GM18868 (cell line): Measurements from ENCODE around the gene CLCF1.

Source experiments
- ATAC-seq: cut with Tn5 transposase; IDR thresholded peaks from one replicate; pipeline ENCODE4 v1.9.1; 2021; ENCODE audit warnings: mild to moderate bottlenecking, moderate library complexity; ENCODE audit not compliant: unreplicated experiment

The CLCF1 gene

DNA sequence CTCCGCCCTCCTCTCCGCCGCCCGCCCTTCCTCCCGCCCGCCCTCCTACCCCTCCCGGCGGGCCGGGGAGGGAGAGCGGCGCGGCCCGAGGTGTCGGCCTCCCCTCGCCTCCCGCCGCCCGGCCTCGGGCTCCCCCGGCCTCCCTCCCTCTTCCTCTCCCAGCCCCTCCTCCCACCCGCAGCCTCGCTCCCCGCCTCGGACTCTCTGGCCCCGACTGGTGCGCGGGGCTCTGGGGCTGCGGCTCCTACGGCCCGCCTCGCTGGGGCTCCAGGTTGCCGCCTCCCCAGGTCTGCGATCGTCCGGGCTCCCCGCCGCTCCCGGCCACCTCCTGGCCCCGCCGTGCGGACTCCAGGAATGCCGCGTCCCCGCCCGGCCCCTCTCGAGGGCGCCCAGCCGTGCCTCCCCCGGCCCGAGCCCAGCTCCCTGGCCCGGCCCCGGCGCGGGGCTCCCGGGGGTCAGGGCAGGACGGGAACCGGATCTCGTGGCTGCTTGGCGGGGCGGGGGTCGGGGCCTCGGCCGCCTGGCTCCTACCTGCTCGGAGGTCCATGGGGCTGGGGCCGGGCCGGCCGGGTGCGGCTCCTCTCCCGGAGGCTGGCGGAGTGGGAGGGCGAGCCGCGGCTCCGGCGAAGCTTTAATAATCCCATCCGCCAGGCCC is at the start of gene CLCF1:
CLCF1 (minus strand) TSS at position 606 of the 655 bp plus-strand sequence; CDS start at position 547, 59 bp downstream.
- no peak for ATAC-seq

DNA sequence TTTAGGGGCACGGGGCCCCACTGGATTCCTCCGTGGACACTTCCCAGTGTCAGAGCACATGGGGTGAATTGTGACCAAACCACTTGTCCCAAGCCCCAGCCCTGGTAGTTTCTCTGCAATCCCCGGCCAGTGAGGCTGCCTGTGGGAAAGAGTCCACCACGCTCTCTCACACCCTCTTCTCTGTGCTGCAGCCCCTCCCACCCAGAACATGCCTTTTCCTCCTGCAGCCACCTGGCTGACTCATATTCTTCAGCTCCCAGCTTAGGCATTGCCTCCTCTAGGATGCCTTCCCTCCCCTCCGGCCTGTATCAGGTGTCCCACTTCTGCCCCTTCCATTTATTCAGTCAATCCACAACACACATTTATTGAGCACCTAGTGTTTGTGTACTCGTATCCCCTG is 49.5 kb upstream of the CLCF1 start:
- no peak for ATAC-seq

DNA sequence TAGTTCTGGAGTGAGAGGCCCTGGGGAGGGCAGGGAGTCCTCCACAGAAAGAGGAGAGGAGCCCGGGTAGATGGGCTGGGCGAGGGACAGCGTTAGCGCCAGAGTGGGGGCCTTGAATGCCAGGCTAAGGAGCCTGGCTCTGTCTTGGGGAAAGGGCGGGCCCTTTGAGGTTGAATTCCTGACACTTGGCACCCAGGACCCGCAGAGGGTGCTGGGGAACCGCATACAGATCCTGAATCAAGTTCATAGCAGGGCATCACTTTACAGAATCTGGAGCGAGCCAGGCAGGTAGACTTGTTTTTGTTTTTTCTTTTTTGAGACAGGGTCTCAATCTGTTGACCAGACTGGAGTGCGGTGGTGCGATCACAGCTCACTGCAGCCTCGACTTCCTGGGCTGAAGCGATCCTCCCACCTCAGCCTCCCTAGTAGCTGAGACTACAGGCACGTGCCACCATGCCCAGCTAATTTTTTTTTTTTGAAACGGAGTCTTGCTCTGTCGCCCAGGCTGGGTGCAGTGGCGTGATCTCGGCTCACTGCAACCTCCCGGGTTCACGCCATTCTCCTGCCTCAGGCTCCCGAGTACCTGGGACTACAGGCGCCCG is 48.1 kb upstream of the CLCF1 start:
- ATAC-seq = no peak

DNA sequence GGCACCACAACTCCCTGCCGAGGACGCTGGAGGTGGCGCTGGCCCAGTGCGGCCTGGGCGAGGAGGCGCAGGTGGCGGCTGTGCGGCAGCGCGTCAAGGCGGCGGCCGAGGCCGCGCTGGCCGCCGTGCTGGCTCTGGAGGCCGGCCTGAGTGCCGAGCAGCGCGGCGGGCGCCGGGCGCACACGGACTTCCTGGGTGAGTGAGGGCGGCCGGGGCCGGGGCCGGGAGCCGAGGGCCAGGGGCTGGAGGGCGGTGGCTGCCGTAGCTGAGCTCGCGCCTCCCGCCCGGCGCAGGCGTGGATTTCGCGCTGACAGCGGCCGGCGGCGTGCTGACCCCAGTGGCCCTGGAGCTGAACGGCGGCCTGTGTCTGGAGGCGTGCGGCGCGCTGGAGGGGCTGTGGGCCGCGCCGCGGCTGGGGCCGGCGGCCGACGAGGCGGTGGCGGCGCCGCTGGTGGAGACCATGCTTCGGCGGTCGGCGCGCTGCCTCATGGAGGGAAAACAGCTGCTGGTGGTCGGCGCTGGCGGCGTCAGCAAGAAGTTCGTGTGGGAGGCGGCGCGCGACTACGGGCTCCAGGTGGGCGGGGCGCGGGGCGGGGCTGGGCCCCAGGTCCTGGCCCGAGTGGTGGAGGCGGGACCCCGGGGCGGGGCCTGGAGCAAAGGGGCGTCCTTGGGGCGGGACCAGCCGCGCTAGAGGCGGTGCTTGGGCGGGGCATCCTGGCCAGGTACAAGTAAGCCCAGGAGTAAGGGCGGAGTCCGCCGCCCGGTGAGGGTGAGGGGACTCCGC is 47.4 kb upstream of the CLCF1 start:
- ATAC-seq = peak; percentile 87

DNA sequence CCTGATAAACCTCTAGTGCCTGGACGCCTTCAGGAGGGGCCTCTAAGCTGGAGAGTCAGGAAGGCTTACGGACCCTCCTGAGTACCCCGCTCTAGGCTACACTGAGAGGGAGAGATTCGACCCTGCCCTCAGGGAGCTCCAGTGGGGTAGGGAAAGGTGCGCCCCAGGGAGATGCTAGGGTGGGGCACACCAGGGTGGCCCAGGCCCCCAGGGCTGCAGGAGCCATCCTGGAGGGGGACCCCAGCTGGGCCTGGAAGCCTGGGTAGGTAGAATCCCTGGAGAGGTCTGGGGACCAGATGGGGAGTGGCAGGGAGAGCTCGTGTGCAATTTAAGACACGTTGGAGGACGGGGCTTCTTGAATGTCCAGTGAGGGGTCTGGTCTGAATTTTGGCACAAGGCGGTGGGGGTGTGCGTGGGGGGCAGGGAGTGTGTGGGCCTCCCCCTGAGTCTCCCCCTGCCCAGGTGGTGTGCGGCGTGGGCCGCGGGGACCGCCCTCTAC is 46.8 kb upstream of the CLCF1 start:
- ATAC-seq = no peak

DNA sequence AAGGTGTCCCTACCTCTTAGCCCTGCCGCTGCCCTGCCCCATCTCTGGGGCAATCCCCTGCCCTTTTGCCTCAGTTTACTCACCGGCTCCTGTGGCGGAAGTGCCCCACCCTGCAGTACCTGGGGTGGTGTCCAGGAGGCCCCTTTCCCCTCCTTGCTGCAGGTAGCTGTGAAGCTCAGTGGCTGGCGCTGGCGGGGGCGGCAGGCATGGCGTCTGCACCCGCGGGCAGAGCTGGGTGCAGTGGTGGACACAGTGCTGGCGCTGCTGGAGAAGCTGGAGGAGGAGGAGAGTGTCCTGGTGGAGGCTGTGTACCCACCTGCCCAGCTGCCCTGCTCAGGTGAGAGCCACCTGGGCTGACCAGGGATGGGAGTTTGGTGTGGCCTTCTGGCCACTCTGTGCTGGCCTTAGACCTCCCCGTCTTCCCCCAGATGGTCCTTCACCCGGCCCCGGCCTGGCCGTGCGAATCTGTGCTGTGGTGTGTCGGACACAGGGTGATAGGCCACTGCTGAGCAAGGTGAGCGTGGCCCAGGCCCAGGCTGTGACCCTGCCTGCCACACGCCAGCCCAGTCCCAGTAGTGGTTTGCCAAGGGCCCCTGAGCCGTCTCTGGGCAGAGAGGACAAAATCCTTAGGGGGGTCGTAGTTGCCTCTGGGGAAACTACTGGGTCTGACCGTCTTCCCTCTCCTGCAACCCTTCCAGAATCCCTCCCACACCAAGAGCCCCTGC is 46.1 kb upstream of the CLCF1 start:
- ATAC-seq = no peak

DNA sequence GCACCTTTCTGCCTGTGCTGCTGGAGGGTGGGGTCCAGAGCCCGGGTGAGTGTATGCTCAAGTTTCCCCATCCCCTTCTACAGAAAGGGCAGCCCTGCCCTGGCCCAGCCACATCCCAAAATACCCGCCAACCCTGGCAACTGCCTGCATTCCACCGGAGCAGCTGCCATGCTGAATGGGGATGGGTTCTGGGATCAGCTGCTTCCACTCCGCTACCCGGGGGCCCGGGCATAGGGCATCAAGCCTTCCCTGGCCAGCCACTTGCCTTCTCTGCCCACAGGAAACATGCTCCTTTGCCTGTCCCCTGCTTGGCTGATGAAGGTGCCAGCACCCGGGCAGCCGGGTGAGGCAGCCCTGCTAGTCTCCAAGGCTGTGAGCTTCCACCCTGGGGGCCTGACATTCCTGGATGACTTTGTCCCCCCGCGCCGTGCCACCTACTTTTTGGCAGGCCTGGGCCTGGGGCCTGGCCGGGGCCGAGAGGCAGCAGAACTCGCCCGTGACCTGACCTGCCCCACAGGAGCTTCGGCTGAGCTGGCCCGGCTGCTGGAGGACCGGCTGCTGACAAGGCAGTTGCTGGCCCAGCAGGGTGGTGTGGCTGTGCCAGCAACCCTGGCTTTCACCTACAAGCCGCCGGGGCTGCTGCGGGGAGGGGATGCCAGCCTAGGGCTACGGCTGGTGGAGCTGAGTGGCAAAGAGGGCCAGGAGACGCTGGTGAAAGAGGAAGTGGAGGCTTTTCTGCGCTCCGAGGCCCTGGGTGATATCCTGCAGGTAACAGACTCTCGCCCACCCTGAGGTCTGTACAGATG is 45.3 kb upstream of the CLCF1 start:
- ATAC-seq = no peak

DNA sequence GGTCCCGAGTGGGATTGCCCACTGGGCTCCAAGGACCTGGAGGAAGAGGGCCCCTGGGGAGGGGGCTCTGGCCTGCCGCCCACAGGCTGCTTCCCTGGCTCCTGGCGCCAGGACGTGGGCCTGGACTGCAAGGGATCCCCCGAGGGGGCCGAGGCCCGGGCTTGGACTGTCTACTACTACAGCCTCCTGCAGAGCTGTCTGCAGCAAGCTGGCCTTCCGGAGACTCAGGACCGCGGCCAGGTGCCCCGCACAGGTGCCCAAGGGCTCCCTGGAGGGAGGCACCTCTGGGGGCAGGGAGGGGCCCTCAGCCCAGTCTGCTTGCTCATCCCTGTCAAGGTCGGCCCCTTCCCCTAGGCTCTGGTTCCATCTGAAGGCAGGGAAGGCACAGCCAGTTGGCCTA is 44.0 kb upstream of the CLCF1 start:
- ATAC-seq = no peak

DNA sequence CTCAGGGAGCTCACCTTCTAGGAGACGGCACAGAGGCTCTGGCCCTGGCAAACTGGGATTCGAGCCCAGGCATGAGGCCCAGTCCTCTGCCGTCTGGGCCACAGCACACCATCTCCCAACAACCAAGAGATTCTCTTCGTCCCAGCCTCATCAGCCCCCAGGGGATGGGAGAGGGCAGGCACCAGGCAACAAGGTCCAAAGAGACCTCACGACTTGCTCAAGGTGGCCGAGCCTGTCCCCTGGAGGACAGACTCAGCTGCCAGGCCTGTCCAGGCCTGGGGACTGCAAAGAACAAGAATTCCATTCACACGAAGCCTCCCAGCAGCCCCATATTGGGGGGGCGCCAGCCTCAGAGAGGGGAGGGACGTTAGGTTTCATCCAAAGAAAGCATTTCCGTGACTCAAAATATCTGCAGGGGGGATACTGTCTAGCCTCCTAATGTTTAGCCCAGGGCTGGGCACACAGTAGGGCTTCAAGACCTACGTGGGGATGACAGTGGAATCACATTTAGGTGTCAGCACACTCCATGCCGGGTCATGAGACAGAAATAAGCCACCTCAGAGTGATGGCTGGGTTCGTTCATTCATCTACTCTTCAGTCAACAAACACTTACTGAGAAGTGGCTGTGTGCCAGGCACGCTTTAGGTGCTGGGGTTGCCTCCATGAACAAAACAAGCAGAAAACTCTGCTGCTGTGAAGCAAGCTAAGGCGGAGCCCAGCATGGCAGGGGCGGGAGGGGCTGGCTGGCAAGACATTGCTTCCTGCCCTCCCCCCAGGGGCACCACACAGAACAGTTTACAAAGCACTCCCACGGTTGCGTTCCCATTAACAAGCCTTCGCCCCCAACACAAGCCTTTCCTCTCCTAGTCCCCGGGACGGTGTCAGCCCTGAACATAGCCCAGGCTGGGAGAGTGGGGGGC is 43.3 kb upstream of the CLCF1 start:
- ATAC-seq = no peak

DNA sequence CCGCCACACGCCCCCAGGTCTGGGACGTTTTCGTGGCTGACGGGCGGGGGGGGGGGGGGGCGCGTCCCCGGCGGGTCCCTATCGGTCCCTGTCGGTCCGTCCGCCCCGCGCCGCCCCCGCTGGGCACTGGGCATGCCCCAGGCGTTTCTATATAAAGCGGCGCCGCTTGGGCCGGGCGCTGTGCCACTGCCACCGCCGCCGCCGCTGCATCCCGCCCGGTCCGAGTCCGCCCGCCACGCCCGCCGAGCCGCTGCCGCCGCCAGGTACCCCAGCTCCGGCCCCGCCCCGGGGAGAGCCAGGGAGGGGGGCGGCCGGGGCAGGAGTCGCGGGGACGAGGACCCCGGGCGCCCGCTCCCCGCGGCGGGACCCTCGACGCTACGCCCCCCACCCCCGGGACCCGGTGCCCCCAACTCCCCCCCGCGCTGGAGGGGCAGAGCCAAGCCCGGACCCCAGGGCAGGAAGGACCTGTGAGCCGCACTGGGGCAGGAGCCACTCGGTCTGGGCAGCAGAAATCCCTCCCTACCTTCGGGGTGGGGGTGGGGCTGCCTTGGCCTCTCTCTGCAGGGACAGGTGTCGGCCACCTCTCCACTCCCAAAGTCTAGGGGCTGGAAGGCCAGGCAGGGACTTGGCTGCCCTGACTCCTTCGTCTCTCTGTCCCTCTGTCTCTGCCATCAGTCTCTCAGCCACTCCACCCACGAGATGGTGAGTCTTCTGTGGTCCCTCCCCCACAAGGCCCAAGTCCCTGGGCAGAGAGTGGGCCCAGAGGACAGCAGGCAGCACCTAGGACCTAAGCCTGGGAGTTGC is 42.3 kb upstream of the CLCF1 start, which contains the start of gene CARNS1:
CARNS1 (plus strand) TSS at position 178 of the 804 bp plus-strand sequence; CDS start at position 700, 522 bp downstream.
- no peak for ATAC-seq

DNA sequence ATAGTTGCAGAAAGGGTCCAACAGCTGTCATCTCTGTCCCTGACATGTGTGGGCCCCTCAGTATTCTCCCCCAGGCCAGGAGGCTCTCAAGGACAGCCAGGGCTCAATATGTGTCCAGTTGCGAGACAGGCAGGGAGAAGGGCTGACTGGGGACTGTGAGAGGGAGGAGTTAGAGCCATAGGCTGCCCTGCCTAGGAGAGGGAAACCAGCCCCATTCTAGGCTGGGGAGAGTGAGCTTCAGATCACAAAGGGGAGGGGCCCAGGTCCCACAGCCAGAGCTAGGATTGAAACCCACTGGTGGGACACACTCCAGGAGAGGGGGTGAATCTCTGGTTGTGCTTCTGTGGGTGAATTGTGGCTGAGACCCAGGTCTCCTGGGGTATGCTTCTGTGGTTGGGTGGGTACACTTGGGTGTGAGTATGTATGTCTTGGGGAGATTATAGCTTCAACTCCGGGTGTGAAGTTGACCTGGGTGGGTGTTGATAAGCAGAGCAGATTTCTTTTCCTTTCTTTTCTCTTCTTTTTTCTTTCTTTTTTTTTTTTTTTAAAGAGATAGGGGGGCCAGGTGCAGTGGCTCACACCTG is 40.0 kb upstream of the CLCF1 start:
- no peak for ATAC-seq

DNA sequence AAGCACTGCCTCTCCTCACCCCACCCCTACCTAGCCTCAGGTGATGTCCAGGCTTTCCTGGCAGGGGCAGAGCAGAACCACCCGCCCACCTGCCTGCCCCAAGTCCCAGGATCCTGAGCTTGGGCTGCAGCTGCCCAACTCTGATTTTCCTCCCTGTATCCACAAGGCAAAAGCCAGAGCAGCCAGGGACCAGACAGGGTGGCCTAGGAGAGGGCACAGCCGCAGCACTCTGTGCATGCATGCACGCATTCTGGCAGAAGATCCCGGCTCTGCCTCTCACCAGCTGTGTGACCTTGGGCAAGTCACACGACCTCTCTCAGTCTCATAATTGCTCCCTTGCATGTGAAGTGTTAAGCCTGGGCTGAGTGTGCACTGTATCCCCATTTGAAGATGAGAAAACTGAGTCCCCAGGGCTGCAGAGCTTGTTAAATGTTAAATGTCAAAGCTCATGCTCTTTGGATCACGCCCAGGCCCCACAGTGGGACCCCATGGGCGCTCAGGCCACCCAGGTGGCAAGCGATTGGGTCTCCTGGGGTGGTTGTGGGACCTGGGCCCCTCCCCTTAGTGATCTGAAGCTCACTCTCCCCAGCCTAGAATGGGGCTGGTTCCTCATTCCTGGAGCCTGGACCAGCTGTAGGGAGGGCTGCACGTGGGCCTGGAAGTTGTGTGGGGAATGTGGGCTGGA is 39.2 kb upstream of the CLCF1 start:
- ATAC-seq = no peak

DNA sequence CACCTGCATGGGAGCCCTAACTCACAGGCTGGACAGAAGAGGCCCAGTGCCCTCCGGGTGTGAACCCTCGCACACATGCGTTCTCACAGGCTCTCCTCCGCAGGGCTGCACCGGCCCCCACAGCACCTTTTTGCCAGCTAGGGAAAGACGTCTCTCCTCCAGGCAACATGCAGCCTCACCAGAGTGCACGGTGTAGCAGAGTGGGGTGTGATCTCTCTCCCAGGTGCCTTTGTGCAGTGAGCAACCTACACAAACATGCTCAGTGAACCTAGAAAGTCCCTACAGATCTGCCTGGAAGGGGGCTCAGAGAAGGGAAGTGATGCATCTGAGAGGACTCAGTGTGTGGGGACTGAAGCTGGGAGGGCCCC is 38.4 kb upstream of the CLCF1 start:
- ATAC-seq = no peak

DNA sequence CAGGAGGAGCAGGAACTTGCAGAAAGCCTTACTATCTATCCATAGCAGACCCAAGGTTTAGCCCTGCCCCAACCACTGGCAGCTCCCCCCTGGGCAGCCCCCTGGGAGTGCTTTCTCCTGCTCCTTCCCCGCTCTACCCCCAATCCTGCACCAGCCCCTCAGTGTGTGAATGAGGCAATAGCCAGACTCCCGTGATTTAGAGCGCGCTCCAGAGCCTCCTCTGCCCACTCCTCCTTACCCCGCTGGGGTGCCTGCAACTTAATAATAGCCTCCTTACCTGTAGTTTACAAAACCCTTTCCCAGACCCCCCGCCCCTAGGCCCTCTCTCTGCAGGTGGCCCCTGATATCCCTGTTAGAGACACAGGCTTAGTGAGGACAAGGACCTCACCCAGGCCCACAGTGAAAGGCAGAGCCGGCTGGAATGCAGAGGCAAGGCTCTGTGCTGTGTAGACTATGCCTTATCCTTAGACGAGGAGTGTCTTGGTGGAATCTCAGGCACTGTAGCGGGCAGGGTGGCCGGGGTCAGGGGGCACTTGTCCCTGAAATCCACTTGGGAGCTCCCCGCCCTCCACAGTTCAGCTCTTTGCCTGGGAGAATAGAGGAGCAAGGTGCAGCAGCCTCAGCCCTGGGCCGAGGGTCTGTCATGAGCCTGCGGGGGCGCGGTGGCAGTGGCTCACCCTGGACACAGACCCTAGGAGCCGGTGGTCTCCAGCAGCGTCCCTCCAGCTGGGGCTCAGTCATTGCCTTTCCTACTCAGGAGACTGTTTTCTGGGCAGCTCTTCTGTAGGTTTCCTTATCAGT is 37.8 kb upstream of the CLCF1 start:
- no peak for ATAC-seq

DNA sequence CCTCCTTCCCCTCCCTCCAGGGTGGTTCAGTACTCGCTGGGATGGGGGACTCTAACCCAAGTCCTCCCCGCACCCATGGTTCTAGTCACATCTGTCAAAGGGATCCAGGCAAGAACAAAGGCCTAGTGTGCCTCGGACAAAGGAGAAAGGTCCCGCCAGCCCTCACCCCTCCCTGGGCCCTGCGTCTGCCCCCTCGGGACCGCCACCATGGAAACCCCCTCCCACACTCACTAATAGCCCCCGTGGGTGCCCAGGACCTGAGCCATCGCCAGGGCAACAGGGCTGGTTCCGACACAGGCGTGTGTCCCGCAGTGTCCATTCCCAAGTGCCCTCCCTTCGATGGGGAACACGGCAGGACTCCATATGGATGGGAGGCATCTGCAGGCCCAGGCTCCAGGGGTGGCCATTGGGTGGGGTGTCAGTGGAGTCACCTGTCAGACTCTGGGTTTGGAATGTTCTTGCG is 37.0 kb upstream of the CLCF1 start:
- ATAC-seq = no peak

DNA sequence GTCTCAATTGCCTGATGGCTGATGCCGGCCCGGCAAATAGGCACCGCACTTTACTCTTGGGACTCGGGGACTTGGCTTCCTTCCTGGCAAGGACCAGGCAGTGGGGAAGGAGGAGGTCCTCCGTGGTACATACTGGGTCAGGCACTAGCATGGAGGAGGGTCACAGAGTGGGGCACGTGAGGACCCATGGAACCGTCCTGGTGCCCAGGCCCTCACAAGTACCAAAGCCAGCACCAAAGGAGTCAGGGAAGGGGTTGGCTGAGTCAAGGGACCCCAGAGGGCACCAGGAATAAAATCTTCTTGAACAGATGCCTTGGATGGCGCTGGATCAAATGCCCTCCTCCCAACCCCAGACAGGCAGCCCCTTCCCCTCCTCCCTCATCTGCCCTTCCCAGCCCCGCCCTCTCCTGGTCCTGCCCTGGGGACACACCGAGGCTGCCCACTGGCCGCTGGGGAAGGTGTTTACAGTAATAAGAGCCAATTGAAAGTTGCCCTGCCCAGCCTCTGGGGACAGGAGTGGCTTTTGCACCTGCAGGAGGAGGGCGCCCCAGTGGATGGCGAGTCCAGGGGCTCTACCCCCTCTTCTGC is 36.5 kb upstream of the CLCF1 start:
- ATAC-seq = no peak
